ENCODE data around the gene NCBP1.

The NCBP1 gene

GRCh38 chr9:97689401-97690180 is 56.0 kb downstream of the NCBP1 start:
- no peak for TF ChIP-seq CTCF (IDR thresholded peaks at IDR 0.05; ENCODE audit: low read depth, low read length)
- H3K9me3 ChIP-seq (ENCODE audit: severe bottlenecking): no peaks in the 10 kb centered on the region
- no peak overlapping the region for H3K4me3 ChIP-seq (ENCODE audit: low read depth, low read length)
- no peak for DNase-seq
- H3K27ac ChIP-seq: no peak overlapping the region
- H3K27me3 ChIP-seq (ENCODE audit: insufficient read depth, low read depth, severe bottlenecking): no peaks in the 10 kb centered on the region
- H3K36me3 ChIP-seq: peaks cover 72% of the 10 kb centered on the region

GRCh38 chr9:97694769-97695168 is 61.1 kb downstream of the NCBP1 start:
- Histone ChIP-seq H3K9me3 (ENCODE audit: severe bottlenecking) (no peaks in the 10 kb centered on the region), H3K4me3 (ENCODE audit: low read depth, low read length) (no peak overlapping the region), H3K27ac (no peak overlapping the region), H3K27me3 (ENCODE audit: insufficient read depth, low read depth, severe bottlenecking) (no peaks in the 10 kb centered on the region), H3K36me3 (peaks cover 42% of the 10 kb centered on the region)
- DNase-seq: no peak
- no peak for TF ChIP-seq CTCF (IDR thresholded peaks at IDR 0.05; ENCODE audit: low read depth, low read length)

GRCh38 chr9:97695390-97695789 is 61.8 kb downstream of the NCBP1 start:
- Histone ChIP-seq H3K36me3 (peaks cover 35% of the 10 kb centered on the region), H3K27ac (no peak overlapping the region), H3K9me3 (ENCODE audit: severe bottlenecking) (no peaks in the 10 kb centered on the region), H3K4me3 (ENCODE audit: low read depth, low read length) (no peak overlapping the region), H3K27me3 (ENCODE audit: insufficient read depth, low read depth, severe bottlenecking) (no peaks in the 10 kb centered on the region)
- no peak for TF ChIP-seq CTCF (IDR thresholded peaks at IDR 0.05; ENCODE audit: low read depth, low read length)
- no peak for DNase-seq

GRCh38 chr9:97695995-97696802 is 62.6 kb downstream of the NCBP1 start:
- TF ChIP-seq CTCF (IDR thresholded peaks at IDR 0.05; ENCODE audit: low read depth, low read length): no peak
- DNase-seq: no peak
- Histone ChIP-seq H3K4me3 (ENCODE audit: low read depth, low read length) (peak overlapping the region; percentile 96), H3K27ac (peak overlapping the region; percentile 84), H3K9me3 (ENCODE audit: severe bottlenecking) (no peaks in the 10 kb centered on the region), H3K36me3 (peaks cover 27% of the 10 kb centered on the region), H3K27me3 (ENCODE audit: insufficient read depth, low read depth, severe bottlenecking) (no peaks in the 10 kb centered on the region)

GRCh38 chr9:97696803-97697601 is 63.4 kb downstream of the NCBP1 start, which contains the start of gene XPA:
Gene XPA, minus strand, starts transcription at chr9:97697340. Its CDS starts 48 bp downstream, at chr9:97697292.
- Histone ChIP-seq H3K9me3 (ENCODE audit: severe bottlenecking) (no peaks in the 10 kb centered on the region), H3K4me3 (ENCODE audit: low read depth, low read length) (peak within 1 kb of the TSS; percentile 96), H3K36me3 (peaks cover 22% of the 10 kb centered on the region), H3K27me3 (ENCODE audit: insufficient read depth, low read depth, severe bottlenecking) (no peaks in the 10 kb centered on the region), H3K27ac (peak within 1 kb of the TSS; percentile 84)
- no peak for TF ChIP-seq CTCF (IDR thresholded peaks at IDR 0.05; ENCODE audit: low read depth, low read length)
- DNase-seq: peak; percentile 99
